Tibial nerve (tissue), 4 donors: Measurements from ENCODE around the gene MMP17.

Source experiments
- CTCF ChIP-seq, 5 experiments: fragments of 200-600 bp in 3 of 5; fragments of 450-650 bp in 2 of 5; sonication (generic) in 3 of 5; IDR thresholded peaks; one replicate each; pipeline ENCODE4 v1.5.1; 2016 to 2019; ENCODE audit warnings: antibody characterized with exemption in 5 of 5, mild to moderate bottlenecking in 3 of 5, moderate library complexity in 2 of 5
- EP300 ChIP-seq, 2 donors: sonication (generic); formaldehyde crosslinking; IDR thresholded peaks; one replicate each; pipeline ENCODE4 v1.6.1; 2017; ENCODE audit warnings: antibody characterized with exemption in 2 of 2, mild to moderate bottlenecking in 1 of 2
- POLR2A ChIP-seq, 2 donors: fragments of 450-650 bp; IDR thresholded peaks; one replicate each; pipeline ENCODE4 v1.6.1; 2017; ENCODE audit warnings: antibody characterized with exemption in 2 of 2, mild to moderate bottlenecking in 2 of 2, moderate library complexity in 2 of 2

DNA sequence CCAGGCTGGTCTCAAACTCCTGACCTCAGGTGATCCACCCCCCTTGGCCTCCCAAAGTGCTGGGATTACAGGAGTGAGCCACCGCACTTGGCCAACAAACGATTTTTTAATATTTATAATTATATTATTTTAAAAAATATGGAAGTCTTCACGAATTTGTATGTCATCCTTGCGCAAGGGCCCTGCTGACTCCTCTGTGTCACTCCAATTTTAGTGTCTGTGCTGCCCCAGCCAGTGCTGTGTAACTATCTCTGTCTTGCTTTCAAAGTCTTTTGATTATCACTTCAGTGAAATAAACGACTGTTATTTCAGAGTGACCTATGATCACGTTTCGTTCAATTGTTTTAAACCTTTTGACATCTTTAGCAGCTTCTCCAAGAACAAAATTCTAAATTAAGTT lies 13.1 kb upstream of the MMP17 start:
- TF ChIP-seq CTCF (IDR thresholded peaks at IDR 0.05) (no peak), POLR2A (IDR thresholded peaks at IDR 0.05) (no peak), EP300 (IDR thresholded peaks at IDR 0.05) (no peak)
